SK-N-SH (cell line): ENCODE measurements around the gene TTYH3. TPM values are rescaled to one million over a fixed set of nuclear protein-coding genes. Genes with fewer than 3 reads are reported as not detected.

Experiments
- CTCF ChIA-PET: fragments of 300-600, 350-600 bp; formaldehyde crosslinking; extraction: SDS; loops from one replicate; lab custom pipeline; 2021; lab: Yijun Ruan, JAX
- POLR2A ChIA-PET: fragments of 350-600 bp; sonication (Branson Sonifier 250); formaldehyde crosslinking; extraction: SDS; loops from one replicate; lab custom pipeline; 2020; ENCODE audit warnings: antibody characterized with exemption, inconsistent platforms; lab: Yijun Ruan, JAX
- DNase-seq: peaks from one replicate; pipeline ENCODE4 v3.0.0; 2012
- H2AFZ ChIP-seq: fragments of 200-600 bp; sonication (generic); 2 replicates; pipeline ENCODE4 v1.8.1; 2016; ENCODE audit warnings: antibody characterized with exemption, mild to moderate bottlenecking, low read depth
- H3F3A ChIP-seq: fragments of 200-600 bp; sonication (generic); replicated peaks from 2 replicates; pipeline ENCODE3; 2016; ENCODE audit warnings: antibody characterized with exemption, mild to moderate bottlenecking; ENCODE audit not compliant: insufficient read depth
- H3K27ac ChIP-seq, 2 experiments: fragments of 200-500 bp in 1 of 2; fragments of 200-600 bp in 1 of 2; sonication (Bioruptor generic) in 1 of 2; sonication (generic), shearing (Covaris generic) in 1 of 2; 2 replicates each; pipeline versions ENCODE4 v1.5.1 to v1.6.1; 2014 to 2016; ENCODE audit warnings: low read depth in 2 of 2, inconsistent platforms in 1 of 2, low read length in 1 of 2, mild to moderate bottlenecking in 1 of 2, mixed read lengths in 1 of 2
- H3K27me3 ChIP-seq: fragments of 200-600 bp; sonication (generic), shearing (Covaris generic); 2 replicates; pipeline ENCODE4 v1.6.1; 2016; ENCODE audit warnings: mixed run types; ENCODE audit not compliant: insufficient read depth
- H3K36me3 ChIP-seq, 2 experiments: fragments of 200-500 bp in 1 of 2; fragments of 200-600 bp in 1 of 2; sonication (Bioruptor generic) in 1 of 2; sonication (generic) in 1 of 2; replicated peaks in 1 of 2; 2 replicates each; pipeline versions ENCODE3 to v1.5.1; 2014 to 2016; ENCODE audit warnings: low read length in 1 of 2, mild to moderate bottlenecking in 1 of 2; ENCODE audit not compliant: insufficient read depth in 2 of 2, control insufficient read depth in 1 of 2
- H3K4me1 ChIP-seq, 2 experiments: fragments of 200-500 bp in 1 of 2; fragments of 200-600 bp in 1 of 2; sonication (Bioruptor generic) in 1 of 2; sonication (generic), shearing (Covaris generic) in 1 of 2; 2 replicates each; pipeline versions ENCODE4 v1.5.1 to v1.6.1; 2014 to 2016; ENCODE audit warnings: low read depth in 1 of 2, low read length in 1 of 2, mixed run types in 1 of 2; ENCODE audit not compliant: insufficient read depth in 2 of 2, control insufficient read depth in 1 of 2
- H3K4me2 ChIP-seq: fragments of 200-600 bp; sonication (generic), shearing (Covaris generic); 2 replicates; pipeline ENCODE4 v1.6.1; 2017; ENCODE audit warnings: mixed run types
- H3K4me3 ChIP-seq, 2 experiments: fragments of 200-500 bp in 1 of 2; fragments of 200-600 bp in 1 of 2; sonication (Bioruptor generic) in 1 of 2; sonication (generic), shearing (Covaris generic) in 1 of 2; 2 replicates each; pipeline versions ENCODE4 v1.5.1 to v1.8.1; 2014 to 2016; ENCODE audit warnings: low read depth in 2 of 2, inconsistent platforms in 1 of 2, low read length in 1 of 2, mild to moderate bottlenecking in 1 of 2, mixed read lengths in 1 of 2, moderate library complexity in 1 of 2
- H3K79me2 ChIP-seq: fragments of 200-600 bp; sonication (generic); 2 replicates; pipeline ENCODE4 v1.8.1; 2017; ENCODE audit warnings: mild to moderate bottlenecking; ENCODE audit not compliant: insufficient read depth
- H3K9ac ChIP-seq: fragments of 200-600 bp; sonication (generic); 2 replicates; pipeline ENCODE4 v1.6.1; 2017; ENCODE audit warnings: mixed run types
- H3K9me2 ChIP-seq: fragments of 200-600 bp; sonication (generic); 2 replicates; pipeline ENCODE4 v1.6.1; 2017; ENCODE audit warnings: mixed run types
- H3K9me3 ChIP-seq: fragments of 200-600 bp; sonication (generic); 2 replicates; pipeline ENCODE4 v1.6.1; 2017; ENCODE audit warnings: mixed run types, mild to moderate bottlenecking, moderate library complexity
- H4K20me1 ChIP-seq: fragments of 200-600 bp; sonication (generic); 2 replicates; pipeline ENCODE4 v1.6.1; 2017; ENCODE audit warnings: mild to moderate bottlenecking, mixed run types; ENCODE audit not compliant: insufficient read depth
- CHD2 ChIP-seq: fragments of 150-350 bp; IDR thresholded peaks from 2 replicates; pipeline ENCODE4 v1.6.1; 2018; ENCODE audit warnings: low read length; ENCODE audit not compliant: partially characterized antibody
- ELF1 ChIP-seq: IDR thresholded peaks from 2 replicates; pipeline ENCODE4 v1.4.0; 2012
- EP300 ChIP-seq, 2 experiments: IDR thresholded peaks; 2 replicates each; pipeline versions ENCODE4 v1.4.0 to v1.6.1; 2012; ENCODE audit warnings: borderline replicate concordance in 1 of 2, low read depth in 1 of 2, low read length in 1 of 2
- EZH2phosphoT487 ChIP-seq: fragments of 200-600 bp; sonication (generic); IDR thresholded peaks from 2 replicates; pipeline ENCODE4 v1.6.1; 2017; ENCODE audit warnings: low read depth, mixed run types, mild to moderate bottlenecking, antibody characterized with exemption, moderate library complexity, borderline replicate concordance
- FOSL2 ChIP-seq: IDR thresholded peaks from 2 replicates; pipeline ENCODE4 v1.4.0; 2012; ENCODE audit warnings: low read depth, mild to moderate bottlenecking, moderate library complexity, borderline replicate concordance
- FOXJ3 ChIP-seq: sonication (generic); formaldehyde crosslinking; IDR thresholded peaks from 2 replicates; pipeline ENCODE4 v1.5.1; 2020; ENCODE audit warnings: mild to moderate bottlenecking, missing genetic modification reagents
- FOXM1 ChIP-seq: IDR thresholded peaks from 2 replicates; pipeline ENCODE4 v1.4.0; 2012; ENCODE audit warnings: low read depth, mild to moderate bottlenecking
- GABPA ChIP-seq: IDR thresholded peaks from 2 replicates; pipeline ENCODE4 v1.4.0; 2012; ENCODE audit warnings: low read depth, mild to moderate bottlenecking
- GATA2 ChIP-seq: sonication (generic); formaldehyde crosslinking; IDR thresholded peaks from 2 replicates; pipeline ENCODE4 v1.5.0; 2020; ENCODE audit warnings: mild to moderate bottlenecking, missing genetic modification reagents
- MAX ChIP-seq: IDR thresholded peaks from 2 replicates; pipeline ENCODE4 v1.4.0; 2012; ENCODE audit warnings: low read depth
- NFIC ChIP-seq: IDR thresholded peaks from 2 replicates; pipeline ENCODE4 v1.4.0; 2012; ENCODE audit warnings: borderline replicate concordance
- RFX5 ChIP-seq: IDR thresholded peaks from 2 replicates; pipeline ENCODE4 v1.6.1; 2012; ENCODE audit warnings: mild to moderate bottlenecking, improper control_type of control experiment, low read length
- SIN3A ChIP-seq: IDR thresholded peaks from 2 replicates; pipeline ENCODE4 v1.6.1; 2012; ENCODE audit warnings: low read depth, mild to moderate bottlenecking, low read length, moderate library complexity, borderline replicate concordance
- SMC3 ChIP-seq: IDR thresholded peaks from 2 replicates; pipeline ENCODE4 v1.6.1; 2012; ENCODE audit warnings: low read depth, low read length, improper control_type of control experiment
- TAF1 ChIP-seq: IDR thresholded peaks from 2 replicates; pipeline ENCODE4 v1.6.1; 2012; ENCODE audit warnings: low read depth, mild to moderate bottlenecking, low read length, moderate library complexity, borderline replicate concordance
- TCF12 ChIP-seq: IDR thresholded peaks from 2 replicates; pipeline ENCODE4 v1.4.0; 2012
- TEAD4 ChIP-seq: IDR thresholded peaks from 2 replicates; pipeline ENCODE4 v1.4.0; 2012; ENCODE audit warnings: mild to moderate bottlenecking, borderline replicate concordance; ENCODE audit not compliant: insufficient read depth
- USF2 ChIP-seq: fragments of 150-350 bp; IDR thresholded peaks from 2 replicates; pipeline ENCODE4 v1.6.1; 2017; ENCODE audit warnings: antibody characterized with exemption, low read length, low read depth, borderline replicate concordance
- WGBS: methylation state at CpG from one replicate; pipeline ENCODE4 v1.1.6; 2017; ENCODE audit warnings: low lambda C conversion rate; 5-methylcytosine and 5-hydroxymethylcytosine counted together
- polyA plus RNA-seq, 3 experiments: library from polyadenylated mRNA; depleted of rRNA; stranded (reverse); fragments of >200 nt; gene quantifications; 2 replicates each; pipeline ENCODE4 v1.2.3, GENCODE V29; 2012
- TF ChIP-seq, protein P1 (sequence below): IDR thresholded peaks from 2 replicates; pipeline ENCODE4 v1.4.0; 2012; ENCODE audit warnings: low read depth, borderline replicate concordance
- TF ChIP-seq, protein P2 (sequence below): fragments of 150-350 bp; IDR thresholded peaks from 2 replicates; pipeline ENCODE4 v1.6.1; 2016; ENCODE audit warnings: mild to moderate bottlenecking, low read depth, low read length

The TTYH3 gene
- polyA plus RNA-seq, 1 of the 3 experiments (the other 2 are of a cell fraction) = 105 TPM

GRCh38 chr7:2610466-2610865 is 21.3 kb upstream of the TTYH3 start:
- TF ChIP-seq CHD2 = no peak

DNA sequence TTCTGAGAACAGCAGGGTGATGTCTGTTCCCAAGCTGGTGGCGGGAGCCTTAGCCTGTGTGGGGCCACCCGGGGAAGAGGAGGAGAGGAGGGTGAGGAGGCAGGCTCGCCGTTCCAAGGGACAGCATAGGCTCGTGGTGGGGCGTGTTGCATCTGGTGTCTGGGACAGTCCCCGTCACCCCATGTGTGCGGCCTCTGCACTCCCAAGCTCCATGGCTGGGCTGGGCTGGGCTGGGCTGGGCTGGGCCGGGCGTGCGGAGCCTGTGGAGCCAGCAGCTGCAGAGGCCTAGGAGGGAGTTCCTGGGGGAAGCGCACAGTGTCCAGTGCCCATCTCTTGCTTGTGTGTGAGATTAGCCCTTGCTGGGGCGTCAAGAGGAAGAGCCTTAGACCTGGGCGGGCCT is 20.9 kb upstream of the TTYH3 start:
- H3K79me2 ChIP-seq = no peaks in the 10 kb centered on the region
- no peak for DNase-seq
- H2AFZ ChIP-seq = no peak overlapping the region
- H3K9ac ChIP-seq = no peak overlapping the region
- no peak overlapping the region for H3K27ac ChIP-seq
- H3K4me2 ChIP-seq = no peak overlapping the region
- CTCF ChIA-PET = interaction anchor here (2.5 to 4.1 kb wide), 2 partner anchors 8 to 142 kb away, joined by 5 to 16 read pairs; no protein-coding TSS in a partner anchor
- peaks cover 0 to under 1% of the 10 kb centered on the region in 2 experiments for H3K36me3 ChIP-seq
- H3F3A ChIP-seq = no peaks in the 10 kb centered on the region
- WGBS = 90% methylated on average over 6 of the region's 14 CpGs
- POLR2A ChIA-PET = interaction anchor here (1.0 kb wide), 1 partner anchor 8 kb away, joined by 3 read pairs; no protein-coding TSS in a partner anchor
- no peaks in the 10 kb centered on the region for H4K20me1 ChIP-seq
- no peak for TF ChIP-seq GABPA
- TF ChIP-seq FOXM1 = no peak
- TF ChIP-seq GATA2 (CRISPR knock-in tag) = no peak
- no peak for TF ChIP-seq SMC3
- no peak for TF ChIP-seq RFX5
- TF ChIP-seq MAX = no peak
- TF ChIP-seq TAF1 = no peak
- no peak for TF ChIP-seq FOSL2
- TF ChIP-seq TCF12 = no peak
- TF ChIP-seq, protein P1, sequence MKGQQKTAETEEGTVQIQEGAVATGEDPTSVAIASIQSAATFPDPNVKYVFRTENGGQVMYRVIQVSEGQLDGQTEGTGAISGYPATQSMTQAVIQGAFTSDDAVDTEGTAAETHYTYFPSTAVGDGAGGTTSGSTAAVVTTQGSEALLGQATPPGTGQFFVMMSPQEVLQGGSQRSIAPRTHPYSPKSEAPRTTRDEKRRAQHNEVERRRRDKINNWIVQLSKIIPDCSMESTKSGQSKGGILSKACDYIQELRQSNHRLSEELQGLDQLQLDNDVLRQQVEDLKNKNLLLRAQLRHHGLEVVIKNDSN = no peak
- no peak for TF ChIP-seq USF2
- TF ChIP-seq ELF1 = no peak
- no peak for TF ChIP-seq FOXJ3 (CRISPR knock-in tag)
- TF ChIP-seq, protein P2, sequence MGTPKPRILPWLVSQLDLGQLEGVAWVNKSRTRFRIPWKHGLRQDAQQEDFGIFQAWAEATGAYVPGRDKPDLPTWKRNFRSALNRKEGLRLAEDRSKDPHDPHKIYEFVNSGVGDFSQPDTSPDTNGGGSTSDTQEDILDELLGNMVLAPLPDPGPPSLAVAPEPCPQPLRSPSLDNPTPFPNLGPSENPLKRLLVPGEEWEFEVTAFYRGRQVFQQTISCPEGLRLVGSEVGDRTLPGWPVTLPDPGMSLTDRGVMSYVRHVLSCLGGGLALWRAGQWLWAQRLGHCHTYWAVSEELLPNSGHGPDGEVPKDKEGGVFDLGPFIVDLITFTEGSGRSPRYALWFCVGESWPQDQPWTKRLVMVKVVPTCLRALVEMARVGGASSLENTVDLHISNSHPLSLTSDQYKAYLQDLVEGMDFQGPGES = no peak
- no peak for TF ChIP-seq TEAD4
- no peak for TF ChIP-seq SIN3A
- TF ChIP-seq EP300 (IDR thresholded peaks at IDR 0.05; ENCODE audit: borderline replicate concordance in 1 of 2, low read depth in 1 of 2, low read length in 1 of 2) = no peak
- TF ChIP-seq EZH2phosphoT487 = no peak
- TF ChIP-seq NFIC = no peak
- H3K9me2 ChIP-seq = no peaks in the 10 kb centered on the region
- H3K27me3 ChIP-seq = no peaks in the 10 kb centered on the region
- H3K9me3 ChIP-seq = no peaks in the 10 kb centered on the region
- H3K4me1 ChIP-seq = peaks cover 0 to 31% of the 10 kb centered on the region in 2 experiments; a peak in 2 of 4 replicates
- no peak overlapping the region for H3K4me3 ChIP-seq

More at GRCh38 chr7:2610466-2610865, 21.3 kb upstream of the TTYH3 start:
- Histone ChIP-seq H3K9me2 (no peaks in the 10 kb centered on the region), H3K4me2 (no peak overlapping the region), H3K9me3 (no peaks in the 10 kb centered on the region), H3K27ac (no peak overlapping the region), H3K9ac (no peak overlapping the region), H2AFZ (no peak overlapping the region), H3K36me3 (peaks cover 0 to 2% of the 10 kb centered on the region in 2 experiments), H3F3A (no peaks in the 10 kb centered on the region), H3K4me3 (no peak overlapping the region), H3K79me2 (no peaks in the 10 kb centered on the region), H4K20me1 (no peaks in the 10 kb centered on the region), H3K4me1 (peaks cover 0 to 31% of the 10 kb centered on the region in 2 experiments; a peak in 2 of 4 replicates), H3K27me3 (no peaks in the 10 kb centered on the region)
- ChIA-PET POLR2A (no interaction called here), CTCF (interaction anchor here (2.5 kb wide), 1 partner anchor 141 kb away, joined by 5 read pairs; no protein-coding TSS in a partner anchor)
- DNase-seq = no peak
- WGBS = 90% methylated on average over 13 of the region's 14 CpGs
